Coronary artery (tissue), 2 donors: ENCODE results near the gene RAB31.

Experiments
- DNase-seq: peaks from one replicate; pipeline ENCODE4 v3.0.0-alpha.2; 2017; ENCODE audit warnings: low spot score
- H3K27ac ChIP-seq, 2 donors: fragments of 200-600 bp; sonication (generic); one replicate each; pipeline ENCODE4 v1.5.1; 2016 to 2019
- H3K4me3 ChIP-seq: fragments of 200-600 bp; sonication (generic); 2 replicates; pipeline ENCODE4 v1.5.1; 2016; ENCODE audit warnings: mild to moderate bottlenecking, moderate library complexity
- CTCF ChIP-seq: fragments of 200-600 bp; sonication (generic); IDR thresholded peaks from one replicate; pipeline ENCODE4 v1.5.1; 2019; ENCODE audit warnings: antibody characterized with exemption

Gene RAB31

GRCh38 chr18:9714266-9715087 is 6.4 kb downstream of the RAB31 start:
- TF ChIP-seq CTCF: no peak
- H3K4me3 ChIP-seq: no peak overlapping the region
- H3K27ac ChIP-seq: no peak overlapping the region
- DNase-seq: peak; percentile 54

DNA sequence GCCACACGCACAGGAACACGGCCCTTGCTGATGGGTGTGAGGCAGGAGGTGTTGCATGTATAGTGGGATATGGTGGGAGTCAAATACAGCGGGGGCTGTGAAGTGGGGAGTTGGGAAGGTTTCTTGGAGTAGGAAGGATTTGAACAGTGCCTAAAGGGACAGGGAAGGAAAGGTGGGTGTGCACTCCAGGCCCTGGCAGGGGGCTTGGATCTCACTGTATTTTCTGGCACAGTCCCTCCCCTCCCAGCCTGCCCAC is 6.9 kb downstream of the RAB31 start:
- DNase-seq: no peak
- Histone ChIP-seq H3K4me3 (no peak overlapping the region), H3K27ac (no peak overlapping the region)
- no peak for TF ChIP-seq CTCF

DNA sequence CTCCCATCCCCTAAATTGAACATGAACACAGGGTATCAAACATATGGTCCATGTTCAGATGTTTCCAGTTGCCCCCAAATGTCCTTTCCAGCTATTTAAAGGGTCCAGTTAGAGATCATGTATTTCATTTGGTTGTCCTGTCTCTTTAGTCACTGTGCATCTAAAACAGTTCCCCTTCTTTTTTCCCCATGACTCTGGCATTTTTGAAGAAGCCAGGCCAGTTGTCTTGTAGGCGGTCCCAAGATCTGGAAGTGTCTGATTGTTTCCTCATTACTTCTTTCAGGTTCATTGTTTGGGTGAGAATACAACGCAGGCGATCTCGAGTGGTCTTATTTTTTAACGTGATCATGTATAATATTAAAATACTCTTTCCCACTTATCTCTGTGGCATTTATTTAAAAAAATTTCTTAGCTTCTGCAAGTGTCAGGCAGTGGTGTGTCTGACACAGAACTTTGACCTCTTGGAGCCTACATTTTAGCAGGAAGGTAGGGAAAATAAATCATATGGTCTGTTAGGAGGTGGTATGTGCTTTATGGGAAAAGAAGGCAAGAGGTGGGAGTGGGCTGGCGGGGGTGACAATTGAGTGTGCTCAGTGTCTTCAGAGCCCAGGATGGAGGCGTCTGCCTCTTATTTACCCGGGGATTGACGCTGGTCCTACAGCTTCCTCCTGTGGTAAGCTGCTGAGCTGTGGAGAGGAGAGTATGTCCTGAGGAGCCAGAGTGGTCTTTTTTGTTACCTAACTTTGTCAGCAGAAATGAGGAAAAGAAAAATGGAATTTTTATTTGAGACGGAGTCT is 8.1 kb downstream of the RAB31 start:
- H3K4me3 ChIP-seq: no peak overlapping the region
- no peak overlapping the region for H3K27ac ChIP-seq
- no peak for DNase-seq
- TF ChIP-seq CTCF: no peak

GRCh38 chr18:9716780-9717563 is 8.9 kb downstream of the RAB31 start:
- TF ChIP-seq CTCF: no peak
- H3K27ac ChIP-seq: no peak overlapping the region
- DNase-seq: peak; percentile 19
- H3K4me3 ChIP-seq: no peak overlapping the region

DNA sequence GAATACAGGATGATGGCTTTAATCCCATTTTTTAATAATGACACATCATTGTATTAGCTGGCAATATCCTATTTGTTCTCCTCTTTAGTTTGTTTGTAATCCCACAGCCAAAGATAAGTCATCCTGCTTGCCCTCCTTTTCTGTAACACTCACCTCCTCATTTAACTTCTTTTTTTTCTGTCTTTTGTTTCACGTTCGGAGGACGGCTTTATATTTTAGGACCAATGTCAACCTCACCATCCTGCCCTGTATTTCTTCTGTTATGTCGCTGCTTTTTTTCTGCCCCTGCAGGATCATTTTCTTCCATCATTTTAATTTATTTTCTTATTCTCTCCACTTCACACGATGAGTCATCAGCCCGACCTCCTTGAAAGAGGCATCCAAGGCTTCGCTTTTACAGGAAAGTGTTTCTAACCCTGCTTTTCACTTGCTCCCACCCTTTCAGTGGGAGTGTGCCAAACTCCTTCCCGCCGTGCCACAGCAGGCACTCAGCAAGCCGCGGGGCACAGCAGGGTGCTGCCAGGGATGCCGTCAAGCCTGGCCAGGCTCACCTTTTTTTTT is 11.4 kb downstream of the RAB31 start:
- DNase-seq: peak; percentile 76
- H3K27ac ChIP-seq: peak overlapping the region; percentile 11 to 35
- H3K4me3 ChIP-seq: no peak overlapping the region
- TF ChIP-seq CTCF: no peak

DNA sequence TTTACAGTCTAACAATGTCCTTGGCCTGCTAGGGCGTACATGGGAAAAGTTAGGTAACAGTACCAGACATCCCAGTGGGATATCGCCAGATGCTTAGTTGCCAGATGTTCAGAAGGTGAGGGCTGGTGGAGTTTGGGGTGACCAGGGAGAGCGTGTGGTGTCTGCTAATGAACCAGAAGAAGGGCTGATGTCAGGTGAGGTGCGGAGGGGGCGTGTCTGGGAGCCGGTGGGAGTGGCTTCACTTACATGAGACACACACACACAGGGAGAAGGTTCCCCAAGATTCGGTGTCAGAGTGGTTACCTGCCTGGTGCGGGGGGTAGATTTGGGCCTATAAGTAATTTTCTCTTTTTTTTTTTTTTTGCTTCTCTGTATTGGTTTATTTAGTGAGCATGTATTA is 12.2 kb downstream of the RAB31 start:
- peak; percentile 65 for DNase-seq
- no peak for TF ChIP-seq CTCF
- Histone ChIP-seq H3K27ac (no peak overlapping the region), H3K4me3 (no peak overlapping the region)
